HepG2 (cell line): ENCODE data around the gene TAS2R39. TPM values are rescaled to one million over a fixed set of nuclear protein-coding genes. Genes with fewer than 3 reads are reported as not detected.

Source experiments
- ATAC-seq: fragments of 200-7000 bp; cut with Tn5 transposase; 3 replicates; pipeline ENCODE4 v1.9.1; 2020; ENCODE audit warnings: mild to moderate bottlenecking, moderate library complexity
- BruUV-seq: library from RNA; stranded (reverse); fragments of 400-500 nt; replicated peaks from 2 replicates; lab custom pipeline; 2021; lab: Mats Ljungman, UMichigan
- CTCF ChIA-PET: fragments of 300-600 bp; formaldehyde crosslinking; extraction: SDS; loops from one replicate; lab custom pipeline; 2021; ENCODE audit warnings: low total read pairs, inconsistent platforms, low intra/inter-chr PET ratio; lab: Yijun Ruan, JAX
- POLR2A ChIA-PET: fragments of 350-600 bp; sonication (Branson Sonifier 250); formaldehyde crosslinking; loops from one replicate; lab custom pipeline; 2020; ENCODE audit warnings: antibody characterized with exemption, inconsistent platforms; lab: Yijun Ruan, JAX
- DNase-seq: peaks from one replicate; pipeline ENCODE4 v3.0.0-alpha.2; 2015; ENCODE audit warnings: low spot score
- FAIRE-seq: peaks from 3 replicates; lab custom pipeline; 2011; peaks lifted over from hg19 to GRCh38; lab: Jason Lieb, UNC
- H2AFZ ChIP-seq: one replicate; pipeline ENCODE4 v1.6.1; 2011; ENCODE audit warnings: low read length, inconsistent platforms
- H3K27ac ChIP-seq: fragments of 300-600 bp; 3 replicates; pipeline ENCODE4 v1.8.0; 2011; ENCODE audit warnings: mixed run types, mild to moderate bottlenecking, mixed read lengths, low read length, inconsistent platforms; ENCODE audit not compliant: insufficient read depth; ENCODE audit errors: extremely low read length
- H3K27me3 ChIP-seq, 2 experiments: fragments of 200-600 bp in 1 of 2; 2 replicates in 1 of 2; 3 replicates in 1 of 2; pipeline versions ENCODE4 v1.6.0 to v1.8.0; 2011; ENCODE audit warnings: low read length in 2 of 2, mild to moderate bottlenecking in 2 of 2, moderate library complexity in 2 of 2, inconsistent platforms in 1 of 2; ENCODE audit not compliant: insufficient read depth in 2 of 2, control insufficient read depth in 1 of 2
- H3K36me3 ChIP-seq, 2 experiments: fragments of 200-600 bp in 1 of 2; replicated peaks in 1 of 2; 2 replicates in 1 of 2; 3 replicates in 1 of 2; pipeline versions ENCODE4 v1.5.1 to v1.8.0; 2011; ENCODE audit warnings: low read length in 2 of 2, inconsistent platforms in 1 of 2; ENCODE audit not compliant: insufficient read depth in 2 of 2, control insufficient read depth in 1 of 2
- H3K4me1 ChIP-seq: 2 replicates; pipeline ENCODE4 v1.5.1; 2012; ENCODE audit warnings: low read length, inconsistent platforms; ENCODE audit not compliant: insufficient read depth
- H3K4me2 ChIP-seq: 2 replicates; pipeline ENCODE4 v1.6.0; 2011; ENCODE audit warnings: low read depth, low read length, inconsistent platforms
- H3K4me3 ChIP-seq, 3 experiments: fragments of 200-600 bp in 1 of 3; sonication (generic), shearing (Covaris generic) in 1 of 3; replicated peaks in 1 of 3; 2 replicates each; pipeline ENCODE4 v1.5.1; 2011 to 2016; ENCODE audit warnings: low read length in 3 of 3, inconsistent platforms in 2 of 3, low read depth in 2 of 3, mild to moderate bottlenecking in 2 of 3, control low read depth in 1 of 3, mixed read lengths in 1 of 3; ENCODE audit not compliant: insufficient read depth in 1 of 3
- H3K79me2 ChIP-seq: one replicate; pipeline ENCODE4 v1.6.1; 2011; ENCODE audit warnings: low read length, inconsistent platforms; ENCODE audit not compliant: insufficient read depth
- H3K9ac ChIP-seq: 2 replicates; pipeline ENCODE4 v1.6.0; 2011; ENCODE audit warnings: mild to moderate bottlenecking, low read depth, low read length, inconsistent platforms; ENCODE audit not compliant: insufficient read depth
- H3K9me3 ChIP-seq: 2 replicates; pipeline ENCODE4 v1.5.1; 2012; ENCODE audit warnings: mild to moderate bottlenecking, low read length
- H4K20me1 ChIP-seq: 2 replicates; pipeline ENCODE4 v1.6.0; 2011; ENCODE audit warnings: inconsistent platforms, mild to moderate bottlenecking, low read length, moderate library complexity; ENCODE audit not compliant: insufficient read depth
- NCOA1 ChIP-seq: sonication (generic); formaldehyde crosslinking; IDR thresholded peaks from 2 replicates; pipeline ENCODE4 v1.9.0; 2021; ENCODE audit warnings: missing genetic modification reagents
- ZSCAN9 ChIP-seq: IDR thresholded peaks from 2 replicates; pipeline ENCODE4 v1.6.1; 2016; ENCODE audit warnings: borderline replicate concordance
- WGBS: methylation state at CpG from one replicate; pipeline ENCODE4 v1.1.6; 2017; ENCODE audit warnings: low lambda C conversion rate; 5-methylcytosine and 5-hydroxymethylcytosine counted together
- in situ Hi-C: cut with HindIII; loops from 2 replicates; pipeline ENCODE4 v1.10.0; 2017; ENCODE audit warnings: low pct_unique_long_range_greater_than_20kb; ENCODE audit not compliant: extremely low pct_ligation_motif_present
- intact Hi-C: fragments of 100-400 bp; cut with micrococcal nuclease; formaldehyde crosslinking; loops from one replicate; pipeline ENCODE4 v1.10.0; 2022; ENCODE audit not compliant: unreplicated experiment
- polyA plus RNA-seq, 8 experiments: library from polyadenylated mRNA; depleted of rRNA in 3 of 8; stranded (reverse) in 7 of 8; unstranded in 1 of 8; fragments of >200 nt; fragmentation: Illumina TruSeq in 4 of 8; extraction: Trizol in 4 of 8; gene quantifications; 2 replicates each; pipeline versions ENCODE4 v1.2.1 to v1.2.3, GENCODE V29; 2011 to 2016; ENCODE audit warnings: low read depth in 4 of 8, missing spikeins in 1 of 8, mixed read lengths in 1 of 8; ENCODE audit not compliant: insufficient read depth in 1 of 8
- total RNA-seq, 5 experiments: library from RNA; depleted of rRNA; stranded (reverse); fragments of >200 nt; fragmentation: Illumina TruSeq; extraction: Trizol; gene quantifications; 2 replicates each; pipeline ENCODE4 v1.2.3, GENCODE V29; 2016; ENCODE audit warnings: low read depth in 1 of 5
- TF ChIP-seq, protein P1 (sequence below): sonication (generic); formaldehyde crosslinking; IDR thresholded peaks from 2 replicates; pipeline ENCODE4 v1.5.1; 2020; ENCODE audit warnings: mild to moderate bottlenecking, missing genetic modification reagents, borderline replicate concordance
- TF ChIP-seq, protein P2 (sequence below): IDR thresholded peaks from 2 replicates; pipeline ENCODE4 v1.6.1; 2016

Gene TAS2R39
- total and polyA plus RNA-seq, 2 of the 13 experiments (the other 11 are each of a cell fraction or from before 2014, with no cell fraction given), result not detected

DNA sequence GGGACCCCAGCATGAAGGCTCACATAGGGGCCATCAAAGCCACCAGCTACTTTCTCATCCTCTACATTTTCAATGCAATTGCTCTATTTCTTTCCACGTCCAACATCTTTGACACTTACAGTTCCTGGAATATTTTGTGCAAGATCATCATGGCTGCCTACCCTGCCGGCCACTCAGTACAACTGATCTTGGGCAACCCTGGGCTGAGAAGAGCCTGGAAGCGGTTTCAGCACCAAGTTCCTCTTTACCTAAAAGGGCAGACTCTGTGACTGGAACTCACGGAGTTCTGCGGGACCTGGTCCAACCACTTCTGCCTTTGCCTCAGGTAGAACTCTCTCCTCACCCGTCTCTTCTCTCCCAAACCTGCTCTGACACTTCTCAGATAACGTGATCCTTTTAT lies 39.6 kb downstream of the TAS2R39 start (continued):
- TF ChIP-seq, protein P1, sequence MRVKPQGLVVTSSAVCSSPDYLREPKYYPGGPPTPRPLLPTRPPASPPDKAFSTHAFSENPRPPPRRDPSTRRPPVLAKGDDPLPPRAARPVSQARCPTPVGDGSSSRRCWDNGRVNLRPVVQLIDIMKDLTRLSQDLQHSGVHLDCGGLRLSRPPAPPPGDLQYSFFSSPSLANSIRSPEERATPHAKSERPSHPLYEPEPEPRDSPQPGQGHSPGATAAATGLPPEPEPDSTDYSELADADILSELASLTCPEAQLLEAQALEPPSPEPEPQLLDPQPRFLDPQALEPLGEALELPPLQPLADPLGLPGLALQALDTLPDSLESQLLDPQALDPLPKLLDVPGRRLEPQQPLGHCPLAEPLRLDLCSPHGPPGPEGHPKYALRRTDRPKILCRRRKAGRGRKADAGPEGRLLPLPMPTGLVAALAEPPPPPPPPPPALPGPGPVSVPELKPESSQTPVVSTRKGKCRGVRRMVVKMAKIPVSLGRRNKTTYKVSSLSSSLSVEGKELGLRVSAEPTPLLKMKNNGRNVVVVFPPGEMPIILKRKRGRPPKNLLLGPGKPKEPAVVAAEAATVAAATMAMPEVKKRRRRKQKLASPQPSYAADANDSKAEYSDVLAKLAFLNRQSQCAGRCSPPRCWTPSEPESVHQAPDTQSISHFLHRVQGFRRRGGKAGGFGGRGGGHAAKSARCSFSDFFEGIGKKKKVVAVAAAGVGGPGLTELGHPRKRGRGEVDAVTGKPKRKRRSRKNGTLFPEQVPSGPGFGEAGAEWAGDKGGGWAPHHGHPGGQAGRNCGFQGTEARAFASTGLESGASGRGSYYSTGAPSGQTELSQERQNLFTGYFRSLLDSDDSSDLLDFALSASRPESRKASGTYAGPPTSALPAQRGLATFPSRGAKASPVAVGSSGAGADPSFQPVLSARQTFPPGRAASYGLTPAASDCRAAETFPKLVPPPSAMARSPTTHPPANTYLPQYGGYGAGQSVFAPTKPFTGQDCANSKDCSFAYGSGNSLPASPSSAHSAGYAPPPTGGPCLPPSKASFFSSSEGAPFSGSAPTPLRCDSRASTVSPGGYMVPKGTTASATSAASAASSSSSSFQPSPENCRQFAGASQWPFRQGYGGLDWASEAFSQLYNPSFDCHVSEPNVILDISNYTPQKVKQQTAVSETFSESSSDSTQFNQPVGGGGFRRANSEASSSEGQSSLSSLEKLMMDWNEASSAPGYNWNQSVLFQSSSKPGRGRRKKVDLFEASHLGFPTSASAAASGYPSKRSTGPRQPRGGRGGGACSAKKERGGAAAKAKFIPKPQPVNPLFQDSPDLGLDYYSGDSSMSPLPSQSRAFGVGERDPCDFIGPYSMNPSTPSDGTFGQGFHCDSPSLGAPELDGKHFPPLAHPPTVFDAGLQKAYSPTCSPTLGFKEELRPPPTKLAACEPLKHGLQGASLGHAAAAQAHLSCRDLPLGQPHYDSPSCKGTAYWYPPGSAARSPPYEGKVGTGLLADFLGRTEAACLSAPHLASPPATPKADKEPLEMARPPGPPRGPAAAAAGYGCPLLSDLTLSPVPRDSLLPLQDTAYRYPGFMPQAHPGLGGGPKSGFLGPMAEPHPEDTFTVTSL, result no peak

DNA sequence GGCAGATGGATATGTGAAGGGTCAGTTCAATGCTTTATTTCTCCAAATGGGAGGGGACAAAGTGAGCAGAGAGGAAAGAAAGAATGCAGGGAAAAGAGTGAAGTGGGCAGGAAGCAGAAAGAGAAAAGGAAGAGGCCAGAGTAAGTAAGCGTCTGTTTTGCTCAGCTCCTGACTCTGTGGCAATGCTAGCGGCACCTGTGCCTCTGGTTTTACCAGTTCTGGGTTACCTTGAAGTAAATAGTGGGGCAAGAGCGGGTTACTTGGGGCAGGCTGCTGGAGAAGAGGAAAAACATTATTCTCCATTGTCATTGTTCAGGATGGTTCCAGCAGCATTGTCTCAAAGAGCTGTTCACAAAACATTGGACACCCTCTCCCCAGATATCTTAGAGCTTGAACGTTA lies 40.6 kb downstream of the TAS2R39 start:
- no peak overlapping the region for H3K4me3 ChIP-seq
- in situ Hi-C loops, result no loop called here

More for the DNA sequence above, 40.6 kb downstream of the TAS2R39 start:
- Histone ChIP-seq H3K4me1 (no peaks in the 10 kb centered on the region), H3K9me3 (no peaks in the 10 kb centered on the region), H3K9ac (no peak overlapping the region), H3K79me2 (no peaks in the 10 kb centered on the region), H2AFZ (no peak overlapping the region), H3K27me3 (0 out of 5 replicates have a peak, but pooled peaks cover 0 to 6% of the 10 kb centered on the region in 2 experiments), H3K27ac (no peak overlapping the region), H4K20me1 (no peaks in the 10 kb centered on the region), H3K4me2 (no peak overlapping the region), H3K36me3 (no peaks in the 10 kb centered on the region)
- ChIA-PET POLR2A (no interaction called here), CTCF (no interaction called here)
- BruUV-seq, result no TSS peak
- FAIRE-seq (no peak), ATAC-seq (no peak), DNase-seq (no peak)
- 31% methylated on average over 4 of the region's 4 CpGs for WGBS
- no peak for TF ChIP-seq NCOA1 (CRISPR knock-in tag)
- TF ChIP-seq, protein P2, sequence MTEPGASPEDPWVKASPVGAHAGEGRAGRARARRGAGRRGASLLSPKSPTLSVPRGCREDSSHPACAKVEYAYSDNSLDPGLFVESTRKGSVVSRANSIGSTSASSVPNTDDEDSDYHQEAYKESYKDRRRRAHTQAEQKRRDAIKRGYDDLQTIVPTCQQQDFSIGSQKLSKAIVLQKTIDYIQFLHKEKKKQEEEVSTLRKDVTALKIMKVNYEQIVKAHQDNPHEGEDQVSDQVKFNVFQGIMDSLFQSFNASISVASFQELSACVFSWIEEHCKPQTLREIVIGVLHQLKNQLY, result no peak
- no peak for TF ChIP-seq ZSCAN9
- intact Hi-C loops, result no loop called here
